ELR (cell line): ENCODE results near the gene KLHL30.

ENCODE experiments used
- DNase-seq: peaks from one replicate; pipeline ENCODE4 v3.0.0-alpha.2; 2015; ENCODE audit warnings: low read depth

KLHL30 gene

DNA sequence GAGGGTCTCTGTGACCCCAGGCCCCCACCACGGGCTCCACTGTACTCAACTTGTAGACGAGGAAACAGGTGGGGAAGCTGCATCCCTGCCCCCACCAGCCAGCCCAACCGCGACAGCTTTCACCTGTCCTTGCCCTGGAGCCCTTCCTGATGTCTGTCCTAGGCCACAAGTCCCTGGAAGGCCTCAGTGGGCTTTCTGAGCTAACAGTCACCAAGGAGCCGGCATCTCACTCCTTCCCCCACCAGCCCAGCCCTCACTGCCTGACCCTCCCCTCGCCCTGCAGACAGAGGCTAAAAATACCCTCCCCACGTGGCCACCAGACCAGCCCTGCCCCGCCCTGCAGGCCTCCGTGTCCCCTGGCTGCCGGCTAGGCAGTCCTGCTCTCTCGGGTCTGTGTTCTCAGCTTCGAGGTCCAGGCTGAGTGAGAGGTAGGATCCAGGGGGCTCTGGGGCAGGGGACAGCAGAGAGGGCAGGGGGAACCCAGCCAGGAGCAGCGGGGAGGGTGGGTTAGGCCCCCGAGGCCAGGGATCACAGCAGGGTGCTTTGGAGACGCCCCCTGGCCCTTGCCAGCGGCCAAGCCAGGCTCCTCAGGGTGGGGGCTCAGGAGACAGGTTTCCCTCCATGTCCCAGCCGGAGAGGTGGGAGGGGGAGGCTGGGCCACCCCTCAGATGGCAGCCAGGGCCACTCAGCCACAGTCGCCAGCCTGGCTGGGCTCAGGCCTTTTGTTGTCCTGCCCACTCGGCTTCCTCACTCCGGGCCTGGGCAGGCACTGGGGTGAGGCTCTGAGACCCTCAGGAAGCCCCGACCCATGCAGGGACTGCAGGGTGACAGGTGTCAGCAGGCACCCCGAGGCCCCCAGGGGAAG lies at the start of gene KLHL30:
TSS of gene KLHL30 (plus strand) at position 338 of the 865 bp plus-strand sequence. CDS start 2,087 bp downstream, outside the sequence.
- DNase-seq: no peak

- no peak for DNase-seq
These were observed 47.6 kb upstream of the KLHL30 start for GRCh38 chr2:238090887-238091286.

DNA sequence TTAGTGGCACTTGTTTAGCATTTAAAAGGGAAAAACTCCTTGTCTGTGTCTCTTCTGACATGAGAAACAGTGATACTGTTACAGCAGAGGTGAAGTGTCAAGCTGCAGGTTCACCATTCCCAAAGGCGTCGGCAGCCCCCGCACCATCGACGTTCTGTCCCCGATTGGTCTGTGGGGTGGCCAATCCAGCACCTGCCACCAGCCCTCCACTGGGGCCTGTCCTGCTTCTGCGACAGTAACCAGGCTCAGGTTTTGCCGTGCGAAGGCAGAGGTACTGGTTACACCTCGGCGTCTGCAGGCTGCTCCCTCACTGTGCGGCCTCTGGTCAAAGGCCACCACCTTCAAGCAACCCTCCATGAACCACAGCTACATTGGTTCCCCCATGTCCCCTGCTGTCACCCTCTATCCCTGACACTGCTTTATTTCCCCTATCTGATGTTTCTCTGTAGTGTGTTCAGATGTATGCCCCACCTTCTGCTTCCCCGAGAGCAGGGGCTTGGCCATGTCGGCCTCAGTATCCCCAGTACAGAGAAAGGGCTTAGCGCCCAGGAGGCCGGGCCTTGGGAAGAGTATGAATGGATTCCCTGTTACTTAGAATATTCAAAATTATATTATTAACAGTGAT lies 46.9 kb upstream of the KLHL30 start:
- DNase-seq: no peak

DNA sequence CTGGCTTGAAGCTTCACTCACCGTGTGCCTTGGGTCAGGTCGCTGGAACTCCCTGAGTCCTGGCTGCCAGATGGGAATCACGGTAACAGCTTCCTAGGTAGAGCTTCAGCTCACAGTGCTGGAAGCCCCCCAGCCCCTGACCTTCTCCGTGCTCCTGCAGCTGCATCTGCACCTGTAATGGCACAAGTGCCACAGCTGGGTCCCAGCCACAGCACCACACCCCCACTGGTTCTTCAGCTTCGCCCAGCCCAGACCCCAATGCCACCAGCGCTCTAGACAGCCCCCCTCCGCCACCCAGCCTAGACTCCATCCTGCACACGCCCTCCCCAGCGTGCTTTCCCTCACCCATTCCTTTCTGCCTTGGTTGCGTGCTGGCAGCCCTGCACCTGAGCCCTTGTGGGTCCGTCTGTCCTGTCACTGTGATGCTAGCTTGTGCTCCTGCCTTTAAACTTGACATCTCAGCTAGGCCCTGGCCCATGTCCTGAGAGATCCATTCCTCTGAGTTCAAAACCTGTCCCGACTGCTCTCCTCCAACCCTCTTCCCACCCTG lies 45.9 kb upstream of the KLHL30 start:
- DNase-seq: no peak

GRCh38 chr2:238093181-238094140 lies 45.0 kb upstream of the KLHL30 start:
- DNase-seq: no peak

DNA sequence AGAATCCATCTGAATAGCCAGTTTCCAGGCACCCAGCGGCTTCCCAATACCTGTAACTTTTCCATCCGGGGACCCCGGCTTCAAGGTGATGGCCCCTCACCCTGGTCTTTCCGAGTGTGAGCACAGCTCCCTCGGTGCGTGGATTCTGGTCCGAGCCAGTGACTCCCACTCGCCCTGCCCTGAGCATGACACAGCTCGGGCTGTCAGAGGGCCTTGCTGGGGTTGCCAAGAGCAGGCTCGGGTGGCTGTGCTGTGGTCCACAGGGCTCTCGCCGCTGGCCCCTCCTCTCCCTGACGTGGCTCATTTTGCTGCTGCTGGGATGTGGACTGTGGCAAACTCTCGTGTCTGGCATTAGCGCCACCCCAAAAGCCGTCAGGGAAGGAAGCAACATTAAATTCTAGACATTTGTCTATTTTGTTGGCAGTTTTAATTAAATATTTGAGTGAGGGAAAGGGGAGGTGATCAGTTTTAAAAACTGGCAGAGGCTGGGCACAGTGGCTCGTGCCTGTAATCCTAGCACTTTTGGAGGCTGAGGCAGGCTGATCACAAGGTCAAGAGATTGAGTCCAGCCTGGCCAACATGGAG lies 43.9 kb upstream of the KLHL30 start:
- DNase-seq: no peak

DNA sequence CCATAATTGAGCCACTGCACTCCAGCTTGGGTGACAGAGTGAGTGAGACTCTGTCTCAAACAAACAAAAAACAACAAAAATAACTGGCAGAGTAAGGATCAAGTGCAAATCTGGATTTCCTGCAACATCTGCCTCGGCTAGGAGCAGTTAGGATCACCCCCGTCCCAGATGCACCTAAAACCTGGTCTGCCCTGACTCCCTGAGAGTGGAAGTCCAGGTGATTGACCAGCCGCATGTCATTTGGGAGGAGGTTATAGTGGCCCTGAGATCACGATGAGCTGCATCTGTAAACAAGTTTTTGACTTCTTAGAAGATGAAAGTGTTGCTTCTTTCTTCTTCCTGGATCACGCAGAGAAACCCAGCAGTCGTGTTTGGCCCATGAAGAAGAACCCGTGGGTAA lies 43.3 kb upstream of the KLHL30 start:
- no peak for DNase-seq

DNA sequence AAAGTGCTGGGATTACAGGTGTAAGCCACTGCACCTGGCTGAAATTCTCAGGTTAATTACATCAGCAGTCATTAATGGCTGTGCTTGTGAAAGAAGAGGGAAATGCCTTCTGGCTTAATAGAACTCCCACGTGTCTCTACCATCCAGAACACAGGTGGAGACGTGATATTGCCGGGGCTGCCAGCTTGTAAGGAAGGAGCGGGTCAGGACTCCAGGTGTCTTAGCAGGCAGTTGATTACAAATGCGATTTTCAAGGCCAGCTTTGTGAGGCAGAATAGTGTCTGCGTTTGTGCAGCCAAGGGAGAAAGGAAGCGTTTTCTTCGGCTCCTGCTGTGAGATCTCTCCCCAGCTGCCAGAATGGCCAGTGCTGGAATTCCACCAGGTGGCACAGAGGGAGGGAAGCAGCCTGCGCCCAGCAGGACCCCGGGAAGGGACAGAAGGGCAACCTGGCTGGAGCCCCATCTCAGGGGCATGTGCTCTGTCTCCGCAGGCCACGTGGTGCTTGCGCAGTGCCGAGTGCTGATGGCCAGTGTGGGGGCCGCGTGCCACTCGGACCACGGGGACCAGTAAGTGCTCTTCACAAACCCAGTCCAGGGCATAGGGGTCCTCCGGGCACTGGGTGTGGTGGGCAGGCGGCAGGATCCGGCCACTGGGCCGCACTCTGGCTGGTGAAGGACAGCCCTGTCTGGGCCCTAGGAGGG lies 42.0 kb upstream of the KLHL30 start:
- DNase-seq: no peak

GRCh38 chr2:238097201-238097987 lies 41.1 kb upstream of the KLHL30 start:
- no peak for DNase-seq

GRCh38 chr2:238097988-238098871 lies 40.2 kb upstream of the KLHL30 start:
- DNase-seq: peak; percentile 63

DNA sequence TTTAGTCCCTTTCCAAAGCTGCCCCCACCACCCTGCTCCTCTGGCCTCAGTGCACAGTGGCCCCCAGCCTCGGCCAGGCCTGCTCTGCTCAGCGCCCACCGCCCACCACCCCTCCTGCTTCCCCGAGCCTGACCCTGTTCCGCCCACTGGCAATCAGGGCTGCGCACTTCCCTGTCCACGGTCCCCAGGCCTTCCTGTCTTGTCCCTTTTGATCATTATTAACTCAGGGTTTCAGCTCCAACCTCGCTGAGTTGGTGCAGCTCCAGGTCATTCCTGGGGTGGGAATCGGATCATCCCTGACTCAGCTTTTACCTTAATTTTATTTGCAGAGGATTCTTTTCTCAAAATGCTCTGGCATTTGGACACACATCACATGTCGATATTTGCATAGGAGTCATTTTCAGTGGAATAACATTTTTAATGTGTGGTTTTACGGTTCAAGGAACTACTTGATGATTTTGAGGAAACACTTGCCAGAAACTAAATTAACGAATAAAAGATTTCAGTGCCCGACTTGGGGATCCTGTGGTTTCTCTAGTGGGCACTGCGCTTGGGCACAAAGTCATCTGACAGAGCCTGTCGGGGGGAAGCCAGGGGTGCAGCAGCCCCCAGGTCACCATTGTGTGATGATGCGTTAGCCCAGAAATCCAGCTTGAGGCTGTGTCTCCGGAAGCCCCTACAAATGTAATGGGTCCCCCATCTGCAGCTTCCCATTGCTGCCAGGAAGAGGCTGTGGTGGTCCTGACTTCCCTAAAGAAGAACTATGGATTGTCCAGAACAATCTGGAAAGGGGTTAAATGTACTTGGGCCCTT lies 39.4 kb upstream of the KLHL30 start:
- no peak for DNase-seq

DNA sequence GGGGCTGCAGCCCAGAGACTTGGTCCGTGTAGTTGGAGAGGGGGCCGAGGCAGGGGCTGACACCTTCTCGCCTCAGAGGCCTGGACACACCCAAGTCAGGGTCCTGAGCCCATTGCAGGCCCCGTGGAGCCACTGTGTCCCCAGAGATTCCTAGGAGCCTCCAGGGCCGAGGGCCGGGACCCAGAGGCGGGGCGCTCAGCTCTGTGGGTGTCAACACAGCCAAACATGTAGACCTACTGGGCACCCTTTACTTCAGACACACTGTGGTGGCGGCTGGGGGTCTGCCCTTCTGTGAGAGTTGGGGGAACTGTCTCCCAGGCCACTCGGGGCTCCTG lies 38.8 kb upstream of the KLHL30 start:
- no peak for DNase-seq

DNA sequence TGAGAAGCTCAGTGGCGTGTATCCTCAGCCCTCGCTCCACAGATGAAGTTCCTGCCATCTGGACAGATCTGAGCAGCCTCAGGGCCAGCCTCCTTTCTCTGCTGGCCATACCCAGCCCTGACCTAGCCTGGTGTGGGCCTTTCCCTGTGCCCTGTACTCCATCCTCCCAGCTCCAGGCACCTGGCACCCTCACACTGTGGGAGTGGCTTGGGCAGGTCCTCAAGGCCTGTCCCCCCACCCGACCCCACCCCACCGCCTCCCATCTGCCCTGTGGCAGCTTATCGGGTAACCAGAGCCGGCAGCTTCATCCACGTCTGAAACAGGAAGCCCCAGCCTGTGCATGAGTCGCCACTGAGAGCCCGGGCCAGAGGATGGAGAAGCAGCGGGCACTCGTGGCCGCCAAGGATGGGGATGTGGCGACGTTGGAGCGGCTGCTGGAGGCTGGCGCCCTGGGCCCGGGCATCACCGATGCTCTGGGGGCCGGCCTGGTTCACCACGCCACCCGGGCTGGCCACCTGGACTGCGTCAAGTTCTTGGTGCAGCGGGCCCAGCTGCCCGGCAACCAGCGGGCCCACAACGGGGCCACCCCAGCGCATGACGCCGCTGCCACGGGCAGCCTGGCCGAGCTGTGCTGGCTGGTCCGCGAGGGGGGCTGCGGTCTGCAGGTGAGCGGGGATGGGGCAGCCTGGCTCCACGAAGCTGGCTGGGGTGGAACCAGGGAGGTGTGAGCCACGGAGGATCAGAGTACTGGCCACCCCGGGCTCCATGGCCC lies 38.2 kb upstream of the KLHL30 start, which contains the start of gene ESPNL:
TSS of gene ESPNL (plus strand) at position 292 of the 772 bp plus-strand sequence. CDS start at position 372, 80 bp downstream.
- DNase-seq: peak; percentile 32

GRCh38 chr2:238100821-238101771 lies 37.4 kb upstream of the KLHL30 start:
- DNase-seq: no peak

- no peak for DNase-seq
These were observed 36.3 kb upstream of the KLHL30 start for GRCh38 chr2:238101891-238102841.
